Forelimb muscle (tissue), 1 donor: Measurements from ENCODE around the gene HRH3. TPM values are rescaled to one million over a fixed set of nuclear protein-coding genes. Genes with fewer than 3 reads are reported as not detected.

ENCODE experiments used
- DNase-seq: peaks from one replicate; pipeline ENCODE4 v3.0.0-alpha.2; 2013; ENCODE audit warnings: low read depth
- polyA plus RNA-seq: library from polyadenylated mRNA; unstranded; fragments of 120-200 nt; gene quantifications from one replicate; pipeline ENCODE4 v1.2.1, GENCODE V29; 2013; ENCODE audit not compliant: insufficient read length

The HRH3 gene
- polyA plus RNA-seq, 1 donor = 2.9 TPM

GRCh38 chr20:62175711-62176110 lies 44.4 kb downstream of the HRH3 start:
- DNase-seq = no peak

GRCh38 chr20:62174870-62175624 lies 45.0 kb downstream of the HRH3 start:
- no peak for DNase-seq

DNA sequence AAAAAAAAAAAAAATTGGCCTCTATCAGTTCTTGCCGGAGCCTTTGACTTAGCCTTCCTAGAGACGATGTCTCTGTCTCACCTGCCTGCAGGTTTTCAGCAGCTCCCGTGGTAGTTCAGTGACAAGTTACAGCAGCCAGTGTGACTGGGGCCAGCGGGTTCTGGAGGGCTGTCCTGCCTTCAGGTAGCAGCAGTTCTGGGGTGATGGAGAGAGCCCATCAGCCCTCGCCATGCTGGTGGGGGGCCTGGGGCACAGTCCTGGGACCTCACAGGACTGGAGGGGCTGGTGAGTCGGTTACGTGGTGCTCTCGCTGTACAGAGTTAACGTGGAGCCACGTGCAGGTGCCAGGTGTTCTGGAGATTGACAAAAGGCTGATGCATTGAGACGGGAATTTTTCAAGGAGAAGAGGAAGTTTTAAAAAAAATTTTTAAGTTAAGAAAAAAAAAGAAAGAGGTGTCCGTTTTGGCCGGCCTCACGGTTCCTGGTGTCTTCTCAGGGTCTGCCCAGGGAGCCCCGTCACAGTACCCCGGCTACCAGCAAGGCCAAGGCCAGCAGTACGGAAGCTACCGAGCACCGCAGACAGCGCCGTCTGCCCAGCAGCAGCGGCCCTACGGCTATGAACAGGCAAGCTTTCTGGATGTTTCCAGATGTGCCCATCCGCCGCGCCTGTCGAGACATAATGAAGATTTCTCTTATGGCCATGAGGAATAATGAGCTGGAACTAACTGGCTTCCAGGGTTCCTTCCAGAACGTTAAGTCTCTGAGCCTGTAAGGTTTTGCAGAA lies 45.9 kb downstream of the HRH3 start:
- no peak for DNase-seq

GRCh38 chr20:62172666-62173065 lies 47.4 kb downstream of the HRH3 start:
- no peak for DNase-seq

- DNase-seq = no peak
Observed at GRCh38 chr20:62171245-62171644, 48.8 kb downstream of the HRH3 start.

DNA sequence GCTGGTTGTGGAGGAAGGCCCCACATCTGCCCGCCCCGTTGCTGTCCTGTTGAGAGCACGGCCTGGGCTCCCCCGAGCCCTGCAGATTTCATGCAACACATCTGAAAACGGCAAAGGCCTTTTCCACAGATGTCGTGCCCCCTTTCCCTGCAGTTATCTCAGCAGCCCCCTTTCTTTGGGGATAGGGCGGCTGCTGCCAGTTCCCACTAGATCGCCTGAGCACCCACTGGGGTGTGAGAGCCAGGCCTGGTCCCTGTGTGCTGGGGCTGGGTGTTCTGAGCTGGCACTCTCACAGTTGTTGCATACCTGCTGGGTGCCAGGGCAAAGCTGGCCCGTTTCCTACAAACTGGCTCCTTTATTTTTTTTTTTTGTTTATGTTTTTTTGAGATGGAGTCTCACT lies 49.5 kb downstream of the HRH3 start:
- no peak for DNase-seq

GRCh38 chr20:62168890-62169435 lies 51.1 kb downstream of the HRH3 start:
- DNase-seq = no peak

DNA sequence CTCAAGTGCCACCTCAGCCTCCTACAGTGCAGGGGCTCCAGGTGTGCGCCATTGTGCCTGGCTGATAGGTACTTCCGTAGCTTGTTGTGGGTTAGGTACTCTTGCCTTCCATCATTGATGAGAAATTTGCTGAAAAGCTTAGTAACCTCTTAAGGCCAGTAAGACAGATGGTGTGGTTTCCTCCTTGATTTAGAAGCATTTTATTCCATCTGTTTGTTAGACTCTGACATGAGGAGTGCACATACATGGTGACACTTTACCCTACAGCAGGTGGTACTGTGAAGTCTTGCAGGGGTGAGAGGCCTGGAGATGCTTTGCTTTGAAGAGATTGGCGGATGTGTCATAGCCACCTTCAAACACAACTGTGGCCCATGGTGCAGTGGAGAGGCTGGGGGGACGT lies 52.0 kb downstream of the HRH3 start:
- no peak for DNase-seq

GRCh38 chr20:62167474-62167873 lies 52.6 kb downstream of the HRH3 start:
- DNase-seq = no peak

DNA sequence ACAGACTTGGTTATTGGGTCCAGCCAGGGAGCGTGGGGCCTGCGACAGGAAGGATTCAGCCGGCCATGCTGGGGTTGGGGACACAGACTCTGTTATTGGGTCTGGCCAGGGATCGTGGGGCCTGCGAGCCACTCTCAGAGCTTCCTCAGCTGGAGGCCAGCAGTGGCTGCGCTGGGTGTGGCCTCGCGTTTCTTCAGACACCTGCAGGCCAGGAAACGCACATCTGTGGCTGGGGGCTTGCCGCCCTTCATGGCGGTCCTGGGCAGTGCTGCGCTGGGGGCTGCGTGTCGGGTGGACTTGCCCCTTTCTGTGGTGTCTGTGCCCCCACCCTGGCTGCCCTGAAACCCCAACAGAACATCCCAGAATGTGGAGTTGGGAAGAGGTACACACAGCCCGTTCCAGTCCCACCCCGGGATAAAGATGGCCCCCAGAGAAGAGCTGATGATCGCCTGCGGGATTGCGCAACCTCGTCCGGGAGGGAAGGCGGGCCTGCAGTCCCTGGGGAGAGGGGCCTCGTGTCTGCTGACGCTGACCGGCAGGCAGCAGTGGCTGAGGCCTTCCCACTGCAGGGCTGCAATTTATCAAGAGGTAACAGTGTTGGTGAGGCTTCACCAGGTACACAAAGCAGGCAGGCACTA lies 54.2 kb downstream of the HRH3 start:
- DNase-seq = no peak

Other genes with a start within 250 kb of the HRH3 start
- gene TAF4, start 154.4 kb downstream of the HRH3 start, polyA plus RNA-seq = 13.5 TPM
- gene LSM14B, start 97.8 kb downstream of the HRH3 start, polyA plus RNA-seq = 91.5 TPM
- gene PSMA7, start 76.9 kb downstream of the HRH3 start, polyA plus RNA-seq = 155 TPM
- 17.4 TPM for gene SS18L1, start 76.5 kb downstream of the HRH3 start, polyA plus RNA-seq
- 28.8 TPM for gene MTG2, start 37.2 kb downstream of the HRH3 start, polyA plus RNA-seq
- gene OSBPL2, start 18.2 kb upstream of the HRH3 start, polyA plus RNA-seq = 33.0 TPM
- 62.1 TPM for gene ADRM1, start 82.7 kb upstream of the HRH3 start, polyA plus RNA-seq
- gene LAMA5, start 147.0 kb upstream of the HRH3 start, polyA plus RNA-seq = 58.4 TPM
- 1,316 TPM for gene RPS21, start 166.8 kb upstream of the HRH3 start, polyA plus RNA-seq
- gene CABLES2, start 187.0 kb upstream of the HRH3 start, polyA plus RNA-seq = 4.4 TPM
- gene RBBP8NL, start 207.3 kb upstream of the HRH3 start, polyA plus RNA-seq = not detected